ENCODE results near the gene ADAM17.
"Not testable (repeated sequence)": the region's sequence is repeated elsewhere in the genome, so short reads cannot be mapped to it uniquely, and the experiment has no call there.

ADAM17 gene

DNA sequence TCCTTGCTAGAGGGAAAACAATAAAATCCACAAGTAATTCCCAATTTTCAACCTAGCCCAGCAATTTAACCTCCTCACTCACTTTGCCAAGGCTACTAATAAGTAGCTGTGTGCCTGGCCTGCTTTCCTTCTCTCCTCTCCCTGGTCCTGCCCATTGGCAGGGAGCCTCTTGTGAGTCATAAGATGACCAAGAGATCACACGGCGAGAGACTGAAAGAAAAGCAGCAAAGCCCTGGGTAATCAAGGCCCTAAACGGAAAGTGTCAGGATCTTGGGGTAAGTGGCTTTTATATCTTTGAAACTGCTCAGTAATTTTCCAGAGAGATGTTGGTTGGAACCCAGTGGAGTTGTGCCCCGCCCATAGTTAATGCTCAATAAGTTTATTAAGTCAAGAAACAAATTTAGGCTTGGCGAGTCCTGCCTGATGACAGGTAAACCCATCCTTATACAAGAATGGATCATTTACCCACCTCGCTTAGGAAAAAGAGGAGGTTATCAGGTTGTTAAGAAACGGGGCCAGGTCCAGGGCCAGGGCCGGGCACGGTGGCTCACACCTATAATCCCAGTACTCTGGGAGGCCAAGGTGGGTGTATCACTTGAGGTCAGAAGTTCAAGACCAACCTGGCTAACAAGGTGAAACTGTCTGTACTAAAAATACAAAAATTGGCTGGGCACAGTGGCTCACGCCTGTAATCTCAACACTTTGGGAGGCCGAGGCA lies 10.0 kb upstream of the ADAM17 start:
- peak; percentile 89 for DNase-seq

DNA sequence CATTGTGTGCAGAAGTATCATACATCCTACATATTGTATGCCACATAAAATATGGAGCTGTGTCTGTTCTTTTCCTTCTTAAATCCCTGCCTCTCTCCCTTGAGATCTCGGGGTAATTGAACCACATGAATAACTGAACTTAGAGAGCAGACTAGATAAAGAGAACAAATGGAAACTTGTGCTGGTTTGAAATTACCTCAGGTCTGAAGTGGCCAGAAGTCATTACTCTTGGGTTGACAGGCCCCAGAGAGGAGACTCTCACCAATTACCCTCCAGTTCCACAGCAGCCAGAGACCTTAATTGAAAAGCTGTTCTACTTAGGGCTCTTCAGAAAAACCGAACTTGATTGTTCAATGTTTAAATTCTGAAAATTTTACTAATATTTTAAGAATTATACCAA lies 5.0 kb upstream of the ADAM17 start:
- no peak for DNase-seq

DNA sequence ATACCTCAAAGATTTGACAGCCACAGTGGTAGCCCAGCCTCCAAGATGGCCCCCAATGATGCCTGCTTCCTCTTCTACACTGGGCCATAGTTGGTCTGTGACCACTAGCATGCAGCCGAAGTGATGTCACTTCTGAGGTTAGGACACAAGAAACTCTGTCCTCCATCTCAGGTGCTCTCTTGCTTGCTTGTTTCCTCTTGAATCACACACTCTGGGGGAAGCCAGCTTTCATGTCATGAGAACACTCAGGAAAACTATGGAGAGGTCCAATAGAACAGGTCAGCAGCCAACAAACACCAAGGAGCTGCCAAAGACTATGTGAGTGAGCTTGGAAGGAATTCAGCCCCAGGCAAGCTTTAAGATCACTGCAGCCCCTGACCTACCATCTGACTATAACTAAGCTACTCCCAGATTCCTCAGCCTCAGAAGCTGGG lies 3.3 kb upstream of the ADAM17 start:
- peak; percentile 73 for DNase-seq

DNA sequence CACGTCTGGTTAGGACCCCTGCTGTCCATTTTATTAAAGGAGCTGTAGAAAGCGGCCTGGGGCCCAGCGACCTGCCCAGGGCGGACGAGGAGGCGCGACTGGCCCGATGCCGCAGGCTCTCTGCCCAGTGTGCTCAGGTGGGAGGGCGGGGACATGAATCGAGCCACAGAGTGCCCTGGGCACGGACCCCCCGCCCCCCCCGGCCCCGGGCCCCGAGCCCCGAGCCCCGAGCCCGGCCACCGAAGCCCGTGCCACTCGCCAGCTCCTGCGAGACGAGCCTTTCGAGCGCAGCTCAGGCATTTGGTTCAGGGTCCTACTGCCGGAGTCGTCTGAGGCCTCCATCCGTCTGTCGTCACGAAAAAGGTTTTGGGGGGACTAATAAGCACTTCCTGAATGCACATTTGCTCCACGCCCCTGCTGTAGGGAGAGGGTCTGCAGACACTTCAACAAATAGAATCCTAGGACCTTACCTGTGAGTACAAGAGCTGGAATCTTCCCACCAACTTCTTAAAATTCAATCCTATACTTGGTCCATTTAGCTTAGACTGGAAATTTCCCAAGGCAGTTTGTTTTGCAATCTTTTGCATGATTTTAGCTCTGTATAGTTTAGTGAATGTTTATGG lies 602 bp upstream of the ADAM17 start:
- peak; percentile 29 for DNase-seq

DNA sequence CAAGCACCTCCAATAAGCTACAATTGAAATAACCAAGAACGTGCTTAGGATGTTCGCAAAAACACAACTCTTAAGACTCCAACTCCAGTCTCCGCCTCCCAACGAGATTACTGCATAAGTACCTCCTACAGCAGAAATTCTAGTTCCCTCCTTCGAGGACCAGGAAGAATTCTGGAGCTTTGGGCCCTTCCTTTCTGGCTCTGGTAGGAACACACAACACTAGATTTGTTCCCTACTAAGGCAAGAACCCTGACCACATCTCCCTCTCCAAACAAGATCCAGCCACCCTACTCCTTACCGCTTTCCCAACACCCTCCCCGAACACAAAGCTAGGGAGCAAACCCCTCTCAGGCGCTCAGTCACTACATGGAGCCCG lies 721 bp downstream of the ADAM17 start:
- DNase-seq, result peak; percentile 76

DNA sequence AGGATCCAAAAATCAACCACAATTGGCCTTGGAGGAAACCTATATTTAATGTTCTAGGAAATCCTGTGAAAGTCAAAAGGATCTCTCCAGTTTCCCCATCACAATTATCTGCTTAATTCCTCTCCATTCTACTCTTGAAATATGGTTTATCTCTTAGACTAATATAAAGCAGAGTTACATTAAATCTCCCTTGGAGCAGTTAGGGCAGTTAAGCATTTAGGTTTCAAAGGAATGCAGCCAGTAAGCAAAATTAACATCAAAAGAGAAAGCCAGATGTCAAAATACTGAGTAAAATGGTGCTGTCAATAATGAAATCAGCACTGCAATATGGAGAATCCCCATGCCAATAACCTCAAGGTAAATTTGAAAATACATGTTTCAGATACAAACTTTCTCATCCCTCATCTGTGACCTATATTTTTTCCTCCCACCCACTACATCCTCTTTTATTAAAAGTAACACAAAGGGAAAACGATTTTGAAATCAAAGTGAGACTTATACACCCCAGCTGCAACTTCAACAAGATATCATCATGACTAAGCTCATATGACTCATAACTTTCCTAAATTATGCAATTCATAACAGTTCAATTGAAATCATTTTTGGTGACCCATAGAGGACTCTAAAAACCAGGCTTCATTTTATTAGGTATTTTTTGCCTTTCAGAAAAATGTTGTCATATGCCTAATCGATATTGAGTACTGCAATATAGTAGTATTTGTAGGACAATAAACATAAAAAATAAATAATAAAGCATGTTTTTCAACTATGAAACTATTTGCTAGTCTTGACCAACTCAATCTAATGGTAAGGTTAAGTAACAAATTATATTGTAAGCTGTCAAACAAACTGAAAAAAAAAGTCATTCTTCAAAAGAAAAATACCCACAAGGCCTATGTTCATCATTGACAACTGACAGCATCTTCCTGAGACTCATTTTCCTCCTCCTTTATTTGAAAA lies 3.1 kb downstream of the ADAM17 start:
- DNase-seq, result peak; percentile 78

DNA sequence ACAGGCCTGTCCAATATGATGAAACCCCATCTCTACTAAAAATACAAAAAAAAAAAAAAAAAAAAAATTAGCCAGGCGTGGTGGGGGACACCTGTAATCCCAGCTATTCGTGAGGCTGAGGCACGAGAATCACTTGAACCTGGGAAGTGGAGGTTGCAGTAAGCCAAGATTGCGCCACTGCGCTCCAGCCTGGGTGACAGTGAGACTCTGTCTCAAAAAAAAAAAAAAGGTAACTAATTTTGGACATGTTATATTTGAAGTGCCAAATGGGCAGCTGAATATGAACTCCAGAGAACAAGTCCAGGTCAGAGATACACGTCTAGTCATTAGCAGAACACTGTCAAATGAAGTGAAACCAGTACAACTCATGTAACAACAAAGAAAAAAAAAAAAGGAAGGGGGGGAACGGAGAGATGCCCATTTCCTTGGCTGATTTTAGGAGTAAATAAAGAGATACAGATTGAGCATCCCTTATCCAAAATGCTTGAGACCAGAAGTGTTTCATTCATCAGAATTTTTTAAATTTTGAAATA lies 4.7 kb downstream of the ADAM17 start:
- DNase-seq, result not testable (repeated sequence)

DNA sequence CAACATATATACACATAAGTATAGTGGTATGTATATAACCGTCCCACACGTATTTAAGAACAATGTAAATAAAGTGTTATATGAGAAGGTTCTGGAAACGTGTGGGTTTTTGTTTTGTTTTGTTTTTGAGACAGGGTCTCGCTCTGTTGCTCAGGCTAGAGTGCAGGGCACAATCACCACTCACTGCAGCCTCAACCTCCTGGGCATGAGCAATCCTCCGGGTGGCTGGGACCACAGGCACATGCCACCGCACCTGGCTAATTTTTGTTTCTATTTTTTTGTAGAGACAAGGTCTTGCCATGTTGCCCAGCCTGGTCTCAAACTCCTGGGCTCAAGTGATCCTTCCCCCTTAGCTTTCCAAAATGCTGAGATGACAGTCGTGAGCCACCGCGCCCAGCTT lies 6.2 kb downstream of the ADAM17 start:
- DNase-seq, result no peak

DNA sequence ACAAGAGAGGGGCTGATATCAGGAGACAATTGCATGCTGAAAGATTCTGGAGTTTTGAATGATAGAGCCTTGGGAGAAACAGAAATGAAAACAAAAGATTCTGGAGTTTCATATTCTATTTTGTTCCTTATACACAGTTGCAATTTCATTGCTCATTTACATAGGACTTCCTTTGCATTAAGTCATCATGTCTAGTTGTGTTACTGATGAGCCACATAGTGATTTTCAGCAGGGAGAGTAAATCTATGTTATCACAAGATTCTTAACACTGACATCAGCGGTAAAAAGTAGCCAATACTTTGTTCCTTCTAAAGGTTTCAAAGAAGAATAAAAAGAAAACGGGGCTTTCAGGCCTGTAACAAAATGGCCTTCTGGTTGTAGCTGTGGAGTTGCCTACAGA lies 7.1 kb downstream of the ADAM17 start:
- DNase-seq, result peak; percentile 37

DNA sequence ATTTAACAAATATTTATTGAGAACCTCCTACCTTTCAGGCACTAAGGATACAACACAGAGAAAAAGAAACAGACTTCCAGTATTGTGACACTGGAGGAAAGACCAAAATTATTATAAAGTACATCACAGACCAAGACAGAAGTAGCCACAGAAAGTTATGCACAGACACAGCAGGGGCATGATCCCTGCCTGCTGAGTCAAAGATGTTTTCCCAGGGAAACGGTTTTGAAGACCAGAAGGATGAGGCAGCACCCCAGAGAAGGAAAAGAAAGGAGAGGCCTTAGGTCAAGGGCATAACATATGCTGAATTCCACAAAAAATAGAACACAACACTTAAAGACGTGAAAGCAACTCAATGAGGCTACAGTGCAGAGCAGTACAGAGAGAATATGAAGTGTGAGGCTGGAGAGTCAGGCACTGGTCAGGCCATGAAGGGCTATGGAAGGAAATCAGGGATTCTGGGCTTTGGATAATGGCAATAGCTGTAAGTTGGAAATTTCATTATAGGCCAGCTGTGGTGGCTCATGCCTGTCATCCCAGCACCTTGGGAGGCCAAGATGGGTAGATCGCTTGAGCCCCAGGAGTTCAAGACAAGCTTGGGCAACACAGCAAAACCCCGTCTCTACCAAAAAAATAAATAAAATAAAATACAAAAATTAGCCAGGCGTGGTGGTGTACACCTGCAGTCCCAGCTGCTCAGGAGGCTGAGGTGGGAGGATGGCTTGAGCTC lies 8.2 kb downstream of the ADAM17 start:
- DNase-seq, result peak; percentile 80

DNA sequence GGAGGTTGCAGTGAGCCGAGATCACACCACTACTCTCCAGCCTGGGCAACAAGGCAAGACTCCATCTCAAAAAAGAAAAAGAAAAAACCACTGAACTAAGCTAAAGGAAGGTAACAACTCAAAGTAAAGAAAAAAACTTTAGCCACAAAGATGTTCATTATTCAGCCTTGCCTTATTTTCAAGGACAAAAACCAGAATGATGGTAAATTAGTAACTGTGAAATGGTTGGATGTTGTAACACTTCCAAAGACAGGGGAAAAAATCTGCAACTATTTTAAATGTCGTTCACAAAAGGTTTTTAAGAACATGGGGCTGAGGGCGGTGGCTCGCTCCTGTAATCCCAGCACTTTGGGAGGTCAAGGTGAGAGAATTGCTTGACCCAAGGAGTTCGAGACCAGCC lies 10.1 kb downstream of the ADAM17 start:
- no peak for DNase-seq

DNA sequence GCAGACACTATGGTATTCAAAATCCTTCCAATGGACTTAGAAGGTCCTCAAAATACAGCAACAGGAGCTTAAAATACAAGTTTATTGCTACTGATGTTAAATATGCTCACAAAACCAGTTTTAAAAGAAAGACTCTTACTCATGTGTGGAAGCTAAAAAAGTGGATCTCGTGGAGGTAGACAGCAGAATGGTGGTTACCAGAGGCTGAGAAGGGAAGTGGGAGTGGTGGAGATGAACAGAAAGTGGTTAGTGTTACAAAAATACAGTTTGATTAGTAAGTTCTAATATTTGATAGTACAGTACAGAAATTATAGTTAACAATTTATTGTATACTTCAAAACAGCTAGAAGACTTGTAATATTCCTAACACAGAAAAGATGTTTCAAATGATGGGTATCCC lies 12.1 kb downstream of the ADAM17 start:
- DNase-seq, result no peak

DNA sequence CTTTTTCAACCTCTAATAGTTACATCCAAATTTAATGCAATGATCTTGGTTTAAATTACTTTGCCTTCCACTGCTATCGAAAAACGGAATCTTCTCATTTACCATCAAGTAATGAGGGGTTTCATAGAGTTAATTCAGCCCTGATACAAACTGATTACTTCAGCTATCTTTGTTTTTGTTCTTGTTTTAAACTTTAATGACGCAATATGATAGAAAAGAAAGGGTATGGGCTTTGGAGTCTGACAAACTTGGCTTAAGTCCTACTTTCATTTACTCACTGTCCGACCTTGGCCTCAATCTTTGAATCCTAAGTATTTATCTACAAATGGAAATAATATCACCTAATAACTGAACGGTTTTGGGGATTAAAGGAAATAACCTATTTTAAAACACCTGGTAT lies 16.1 kb downstream of the ADAM17 start:
- no peak for DNase-seq

DNA sequence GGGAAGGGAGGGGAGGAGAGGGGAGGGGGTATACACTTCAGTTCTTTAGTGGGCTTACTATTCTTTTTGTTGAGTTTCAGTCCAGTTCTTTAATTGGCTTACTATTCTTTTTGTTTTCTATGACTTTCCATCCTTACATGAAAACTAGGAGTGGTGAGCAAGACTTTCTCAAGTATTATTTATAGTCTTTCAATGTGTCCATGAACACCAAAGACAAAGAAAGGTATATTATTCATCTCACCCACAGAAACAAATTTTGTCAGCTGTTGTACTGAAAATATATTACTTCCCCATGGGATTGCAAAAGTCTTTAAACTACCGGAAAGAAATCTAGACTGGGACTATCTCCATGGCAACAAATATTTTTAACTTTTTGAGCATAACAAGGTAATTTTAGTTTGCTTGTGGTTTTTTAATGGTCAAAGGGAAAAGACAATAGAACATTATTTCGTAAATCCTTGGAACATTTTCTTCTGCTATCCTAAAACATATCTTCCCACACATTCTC lies 17.6 kb downstream of the ADAM17 start:
- DNase-seq, result peak; percentile 51

DNA sequence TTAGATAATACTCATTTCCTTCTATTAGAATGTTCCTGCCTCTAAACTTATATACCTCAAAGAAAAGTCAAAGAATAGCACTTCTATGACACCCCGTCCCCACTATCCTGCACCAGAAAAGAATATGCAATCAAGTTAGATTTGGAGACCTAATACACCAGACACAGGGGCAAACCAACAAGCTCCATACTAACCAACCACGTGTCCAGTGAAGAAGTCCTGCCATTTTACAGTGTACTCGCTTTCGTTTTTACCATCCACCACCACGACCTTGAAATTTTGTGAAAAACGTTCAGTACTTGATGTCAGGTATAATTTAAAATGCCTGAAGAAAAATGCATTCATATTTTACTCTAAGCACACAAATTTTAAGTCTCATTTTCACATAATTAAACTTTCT lies 19.1 kb downstream of the ADAM17 start:
- DNase-seq, result no peak

DNA sequence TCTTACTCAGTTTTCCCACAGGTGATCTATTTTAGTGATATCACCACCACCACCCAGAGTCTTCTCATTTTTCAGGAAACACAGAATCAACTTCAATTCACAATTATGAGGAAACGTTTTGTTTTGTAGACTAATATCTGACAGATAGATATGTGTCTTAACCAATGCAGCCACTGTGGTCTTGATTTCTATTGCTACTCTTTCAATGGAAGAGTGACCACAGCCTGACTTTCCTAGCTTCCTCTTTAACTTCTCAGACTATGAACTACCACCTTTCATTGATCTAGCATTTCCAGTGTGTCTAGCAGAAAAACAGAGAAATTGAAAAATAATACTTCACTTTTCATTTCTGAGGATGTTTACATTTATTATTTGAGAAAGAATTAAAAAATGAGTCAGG lies 20.5 kb downstream of the ADAM17 start:
- no peak for DNase-seq

DNA sequence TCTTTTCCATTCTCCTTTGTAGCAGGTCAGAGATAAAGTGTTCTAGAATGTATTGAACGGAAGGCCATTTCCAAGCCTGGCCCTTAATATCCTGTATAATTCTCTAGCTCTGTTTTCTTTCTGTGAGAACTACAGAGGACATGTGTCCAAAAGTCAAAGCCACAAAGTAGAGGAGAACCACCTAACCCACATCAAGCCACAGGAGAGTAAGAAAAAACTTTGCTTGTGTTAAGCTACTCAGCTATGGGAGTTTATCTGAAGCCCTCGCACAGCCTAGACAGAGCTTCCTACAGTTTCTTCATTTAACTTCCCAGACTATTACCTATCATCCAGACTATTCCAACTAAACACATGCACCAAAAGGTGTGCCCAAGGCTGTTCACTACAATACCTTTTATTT lies 22.0 kb downstream of the ADAM17 start:
- DNase-seq, result no peak

DNA sequence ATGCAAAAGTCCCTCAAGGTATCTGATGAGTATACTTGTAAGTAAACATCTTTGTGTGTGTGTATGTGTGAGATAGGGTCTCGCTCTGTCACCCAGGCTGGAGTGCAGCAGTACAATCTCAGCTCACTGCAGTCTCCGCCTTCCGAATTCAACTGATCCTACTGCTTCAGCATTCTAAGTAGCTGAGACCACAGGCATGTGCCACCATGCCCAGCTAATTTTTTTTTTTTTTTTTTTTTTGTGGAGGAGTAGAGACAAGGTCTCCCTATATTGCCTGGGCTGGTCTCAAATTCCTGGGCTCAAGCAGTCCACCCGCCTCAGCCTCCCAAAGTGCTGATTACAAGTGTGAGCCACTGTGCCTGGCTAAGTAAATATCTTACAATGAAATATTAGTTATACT lies 23.2 kb downstream of the ADAM17 start:
- no peak for DNase-seq

DNA sequence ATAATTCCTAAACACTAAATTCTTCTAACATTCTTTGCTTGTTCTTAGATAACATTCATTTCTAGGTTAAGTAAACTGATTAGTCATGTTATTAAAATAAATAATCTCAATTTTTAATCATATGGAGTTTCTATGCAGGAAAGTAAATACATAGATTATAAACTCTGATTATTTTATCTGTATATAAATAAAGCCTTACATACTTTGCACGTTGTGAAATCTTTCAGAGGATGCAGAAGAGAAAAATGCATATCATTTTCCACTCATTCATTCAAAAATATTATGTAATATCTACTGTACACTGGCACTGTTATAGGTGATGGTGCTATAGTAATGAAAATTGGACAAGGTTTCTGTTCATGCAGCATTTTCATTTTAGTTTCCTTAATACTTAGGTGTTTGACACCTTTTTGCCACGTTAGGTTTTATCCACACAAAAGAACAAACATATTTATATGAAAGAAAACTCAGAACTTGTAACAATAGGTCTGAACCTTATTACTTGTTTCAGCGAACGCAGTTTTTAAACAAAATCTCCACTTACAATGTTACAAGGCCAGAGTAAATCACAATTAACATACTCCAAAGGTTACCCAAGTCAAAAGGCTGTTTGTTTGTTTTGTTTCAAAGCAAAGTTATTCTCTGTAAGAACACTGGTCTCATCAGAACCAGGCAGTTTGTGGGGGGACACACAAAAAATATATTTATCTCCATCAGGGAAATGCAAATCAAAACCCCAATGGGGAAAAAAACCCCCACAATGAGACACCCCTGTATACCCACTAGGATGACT lies 27.4 kb downstream of the ADAM17 start:
- DNase-seq, result no peak

DNA sequence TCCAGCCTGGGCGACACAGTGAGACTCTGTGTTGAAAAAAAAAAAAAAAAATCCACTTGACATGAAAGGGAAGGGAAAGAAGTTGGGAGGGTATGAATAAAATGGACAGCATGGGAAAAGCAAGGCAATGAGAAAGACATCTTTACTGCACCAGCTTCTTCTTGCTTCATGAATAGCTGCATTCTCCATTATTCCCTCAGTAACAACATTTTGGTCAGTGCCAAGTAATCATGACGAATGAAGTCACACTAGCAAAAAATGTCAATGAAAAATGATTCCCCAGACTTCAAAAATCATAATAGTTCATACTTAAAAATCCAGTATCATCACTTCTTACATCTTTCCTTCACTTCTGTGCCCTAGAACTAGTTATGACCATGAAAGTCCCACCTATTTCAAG lies 30.4 kb downstream of the ADAM17 start:
- no peak for DNase-seq

DNA sequence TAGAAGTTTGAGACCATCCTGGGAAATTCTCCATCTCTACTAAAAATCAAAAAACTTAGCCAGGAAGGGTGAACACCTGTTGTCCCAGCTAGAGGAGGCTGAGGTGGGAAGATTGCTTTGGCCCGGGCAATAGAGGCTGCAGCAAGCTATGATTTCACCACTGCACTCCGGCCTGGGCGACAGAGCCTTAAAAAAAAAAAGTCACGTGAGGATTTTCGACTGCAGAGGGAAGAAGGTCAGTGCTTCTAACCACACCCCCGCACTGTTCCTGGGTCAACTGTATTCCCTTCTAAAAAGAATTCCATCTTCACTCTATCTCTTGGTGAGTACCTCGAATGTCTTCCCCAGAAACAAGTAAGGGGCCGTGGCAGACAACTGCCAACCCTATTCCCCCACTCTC lies 31.3 kb downstream of the ADAM17 start:
- no peak for DNase-seq

Data from fibroblast of skin of scalp (primary cell).